Left renal pelvis (tissue), 4 donors: ENCODE data around the gene SBF1. TPM values are rescaled to one million over a fixed set of nuclear protein-coding genes. Genes with fewer than 3 reads are reported as not detected.
A peak's percentile ranks its signal among the peaks of the same experiment; 100 is the strongest.

ENCODE experiments used
- DNase-seq, 4 donors: peaks; one replicate each; pipeline ENCODE4 v3.0.0-alpha.2; 2013; ENCODE audit warnings: low read depth in 4 of 4, low spot score in 3 of 4
- polyA plus RNA-seq, 4 donors: library from polyadenylated mRNA; unstranded; fragments of 120-200 nt; gene quantifications; one replicate each; pipeline ENCODE4 v1.2.1, GENCODE V29; 2013; ENCODE audit not compliant: insufficient read length in 4 of 4

The SBF1 gene
- polyA plus RNA-seq, 4 donors, result 25.9 to 47.1 (median 34.9) TPM

GRCh38 chr22:50446708-50447575 is 27.9 kb downstream of the SBF1 start:
- no peak for DNase-seq

- no peak for DNase-seq
Measured at GRCh38 chr22:50445880-50446707, 28.7 kb downstream of the SBF1 start.

DNA sequence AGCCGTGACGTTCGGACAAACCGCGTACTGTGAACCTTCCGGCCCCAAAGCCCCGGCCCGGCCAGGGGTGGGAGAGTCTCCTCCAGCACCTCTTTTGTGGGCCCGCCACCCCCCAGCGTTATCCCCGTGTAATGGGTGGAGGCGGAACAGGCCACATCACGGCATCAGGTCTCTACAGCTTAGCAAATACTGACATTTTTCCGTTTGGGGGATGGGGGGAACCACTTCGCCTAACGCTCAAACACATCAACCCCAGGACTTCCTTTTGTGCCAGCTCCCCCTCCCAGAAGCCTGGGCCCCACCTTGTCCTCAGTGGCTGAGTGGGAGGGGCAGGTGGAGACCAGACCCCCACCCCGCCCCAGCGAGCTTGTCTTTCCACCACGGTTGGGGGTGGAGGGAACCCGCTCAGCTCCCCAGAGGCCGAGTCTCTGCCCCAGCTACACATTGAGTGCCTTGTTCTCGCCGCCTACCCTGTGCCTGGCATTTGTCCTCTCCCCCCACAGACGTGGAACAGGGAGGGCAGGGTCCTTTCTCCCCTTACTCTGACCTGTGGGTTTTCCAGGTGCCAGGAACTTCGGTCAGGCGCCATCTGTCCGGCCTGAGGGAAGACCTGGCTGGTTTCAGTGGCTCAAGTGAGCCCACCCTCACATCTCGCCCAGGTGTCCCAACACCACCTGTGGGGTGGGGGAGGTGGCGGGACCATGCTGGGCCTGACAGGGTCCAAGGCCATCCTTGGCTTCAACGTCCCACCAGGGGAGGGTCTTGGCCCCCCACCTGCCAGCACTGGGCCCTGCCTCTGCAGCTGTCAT is 29.6 kb downstream of the SBF1 start:
- no peak for DNase-seq

- DNase-seq, result peak in 1 of 4 donors; percentile 10
Measured at GRCh38 chr22:50444663-50445062, 30.2 kb downstream of the SBF1 start.

DNA sequence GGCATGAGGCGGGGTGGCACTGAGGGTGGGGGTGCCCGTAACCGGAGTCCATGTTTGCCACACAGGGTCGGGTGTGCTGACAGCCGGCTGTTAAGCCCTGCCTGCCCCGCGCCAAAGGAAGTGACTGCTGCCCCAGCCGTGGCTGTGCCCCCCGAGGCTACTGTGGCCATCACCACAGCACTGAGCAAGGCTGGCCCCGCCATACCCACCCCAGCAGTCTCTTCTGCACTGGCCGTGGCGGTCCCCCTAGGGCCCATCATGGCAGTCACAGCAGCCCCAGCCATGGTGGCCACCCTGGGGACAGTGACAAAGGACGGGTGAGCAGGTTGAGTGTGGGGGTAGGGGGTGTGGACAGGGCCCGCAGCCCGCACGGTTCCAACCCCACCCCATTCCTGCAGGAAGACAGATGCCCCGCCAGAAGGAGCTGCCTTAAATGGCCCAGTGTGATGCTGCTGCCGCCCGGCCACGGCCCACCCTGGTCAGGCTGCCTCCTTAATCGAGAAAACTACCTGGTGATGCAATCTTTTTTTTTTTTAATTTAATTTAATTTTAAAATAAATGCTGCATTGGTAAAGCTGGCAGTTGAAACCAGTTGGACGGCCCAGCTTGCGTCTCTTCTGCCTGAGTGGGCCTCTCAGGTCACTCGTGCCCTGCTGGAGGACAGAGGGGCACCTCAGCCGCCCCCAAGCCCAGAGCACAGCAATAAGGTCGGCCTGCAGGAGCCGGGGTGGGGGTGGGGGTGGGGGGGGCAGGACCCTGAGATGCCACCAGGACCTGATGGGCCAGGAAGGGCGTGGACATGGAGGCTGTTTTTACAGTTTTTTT is 30.8 kb downstream of the SBF1 start:
- DNase-seq, result no peak

DNA sequence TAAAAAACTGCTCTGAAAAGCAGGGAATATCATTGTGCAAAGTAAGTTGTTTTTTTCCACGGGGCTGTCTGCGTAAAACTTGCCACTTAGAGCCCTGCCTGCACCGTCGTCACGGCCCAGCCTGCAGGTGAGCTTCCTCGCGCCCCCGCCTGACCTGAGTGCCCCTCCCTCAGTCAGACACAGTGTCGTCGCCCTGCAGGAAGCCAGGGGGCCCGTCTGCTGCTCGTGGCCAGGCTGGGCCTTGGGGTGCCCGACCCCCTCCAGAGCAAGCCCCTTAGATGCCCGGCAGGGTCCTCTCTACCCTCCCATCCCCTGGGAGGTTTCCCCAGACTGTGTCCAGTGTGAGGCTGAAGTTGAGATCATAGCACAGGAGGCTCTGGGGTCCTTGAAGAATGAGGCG is 31.6 kb downstream of the SBF1 start:
- no peak for DNase-seq

DNA sequence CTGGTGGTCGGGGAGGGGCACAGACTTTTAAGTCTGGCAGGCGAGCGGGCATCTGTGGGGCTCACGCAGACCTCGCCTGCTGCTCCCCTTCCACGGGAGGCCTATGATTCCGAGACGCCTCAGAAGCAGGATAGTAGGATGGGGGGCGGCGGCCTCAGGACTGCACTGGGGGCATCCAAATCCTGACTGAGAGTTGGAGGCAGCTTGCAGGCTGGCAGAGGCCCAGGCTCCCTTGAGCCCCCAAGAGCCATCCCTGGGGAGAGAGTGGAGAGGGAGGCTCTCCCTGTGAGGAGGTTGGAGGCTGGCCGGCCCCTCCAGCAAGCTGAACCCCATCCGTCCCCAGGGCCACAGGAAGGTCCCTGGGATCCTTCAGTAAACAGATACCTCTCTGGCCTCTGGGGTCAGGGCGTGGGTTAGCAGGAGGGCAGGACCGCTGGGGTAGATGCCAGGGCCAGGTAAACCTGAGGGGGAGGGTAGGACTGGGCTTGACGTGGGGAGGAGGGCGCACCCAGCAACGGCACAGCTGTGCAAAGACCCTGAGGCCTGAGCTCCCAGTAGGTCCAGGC is 33.3 kb downstream of the SBF1 start:
- no peak for DNase-seq

DNA sequence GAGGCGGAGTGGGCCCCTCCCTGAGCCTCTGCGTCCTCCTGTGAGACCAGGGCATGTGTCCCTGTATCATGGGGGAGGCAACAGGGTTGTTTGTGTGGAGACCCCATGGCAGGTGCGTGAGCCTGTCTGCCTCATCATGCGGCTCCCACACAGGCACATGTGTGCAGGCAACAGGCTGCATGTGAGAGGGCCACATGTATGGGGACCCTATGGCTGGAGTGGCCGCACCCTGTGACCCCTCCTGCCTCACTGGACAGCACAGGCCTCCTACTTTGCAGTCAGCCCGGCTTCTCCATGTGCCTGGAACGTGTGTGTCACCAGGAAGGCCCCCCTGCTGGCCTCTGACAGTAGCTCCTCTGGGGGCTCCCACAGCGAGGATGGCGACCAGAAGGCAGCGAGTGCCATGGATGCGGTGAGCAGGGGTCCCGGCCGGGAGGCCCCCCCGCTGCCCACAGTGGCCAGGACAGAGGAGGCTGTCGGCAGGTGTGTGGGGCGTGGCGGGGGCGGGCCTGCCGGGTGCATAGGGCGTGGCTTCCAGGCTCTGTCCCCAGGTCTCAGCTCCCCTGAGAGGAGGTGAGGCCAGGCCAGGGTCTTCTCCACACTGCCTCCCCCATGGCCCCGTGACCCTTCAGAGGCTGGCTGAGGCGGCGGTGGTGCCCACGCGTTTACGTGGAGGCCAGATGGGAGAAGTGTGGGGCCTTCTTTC is 34.1 kb downstream of the SBF1 start:
- DNase-seq, result no peak

DNA sequence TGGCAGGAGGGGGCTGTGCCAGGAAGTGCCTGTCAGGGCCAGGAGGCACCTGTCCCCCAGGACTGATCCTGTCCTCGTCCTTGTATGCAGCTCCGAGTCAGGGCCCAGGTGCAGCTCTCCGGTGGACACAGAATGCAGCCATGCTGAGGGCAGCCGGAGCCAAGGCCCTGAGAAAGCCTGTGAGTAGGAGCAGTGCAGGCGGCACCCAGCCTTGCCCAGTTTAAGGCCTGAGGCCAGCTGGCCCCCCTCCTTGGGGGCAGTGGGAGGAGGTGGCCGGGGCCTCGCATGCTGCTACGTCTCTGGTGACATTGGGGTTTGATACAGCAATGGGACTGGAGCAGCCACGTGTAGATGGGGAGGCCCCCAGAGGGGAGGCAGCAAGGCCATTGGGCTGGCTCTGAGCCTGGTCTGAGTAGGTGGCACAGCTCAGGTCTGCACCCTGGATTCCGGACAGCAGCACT is 34.9 kb downstream of the SBF1 start:
- DNase-seq, result no peak

DNA sequence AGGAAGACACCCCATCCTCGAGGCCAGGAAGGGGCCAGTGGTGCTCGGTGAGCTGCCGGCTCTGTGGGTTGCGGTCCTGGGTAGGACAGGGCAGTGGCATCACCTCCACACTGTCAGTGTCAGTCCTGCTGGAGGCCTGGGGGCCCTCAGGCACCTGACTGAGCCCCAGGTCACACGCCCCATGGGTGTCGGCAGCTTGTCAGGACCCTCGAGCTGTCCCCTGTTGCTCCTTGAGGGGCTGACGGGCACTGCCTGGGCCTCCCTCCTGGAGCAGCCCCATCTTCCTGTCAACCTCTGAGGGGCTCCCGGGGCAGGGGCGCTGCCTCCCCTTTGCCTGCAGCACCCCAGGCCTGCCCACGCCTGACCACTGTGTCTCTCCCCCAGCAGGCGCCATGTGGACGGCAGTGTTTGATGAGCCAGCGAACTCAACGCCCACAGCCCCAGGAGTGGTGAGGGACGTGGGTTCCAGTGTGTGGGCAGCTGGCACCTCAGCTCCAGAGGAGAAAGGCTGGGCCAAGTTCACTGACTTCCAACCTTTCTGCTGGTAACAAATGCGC is 35.4 kb downstream of the SBF1 start:
- DNase-seq, result no peak

GRCh38 chr22:50438305-50439275 is 36.2 kb downstream of the SBF1 start:
- DNase-seq, result no peak

- DNase-seq, result no peak
Measured at GRCh38 chr22:50437511-50438304, 37.1 kb downstream of the SBF1 start.

DNA sequence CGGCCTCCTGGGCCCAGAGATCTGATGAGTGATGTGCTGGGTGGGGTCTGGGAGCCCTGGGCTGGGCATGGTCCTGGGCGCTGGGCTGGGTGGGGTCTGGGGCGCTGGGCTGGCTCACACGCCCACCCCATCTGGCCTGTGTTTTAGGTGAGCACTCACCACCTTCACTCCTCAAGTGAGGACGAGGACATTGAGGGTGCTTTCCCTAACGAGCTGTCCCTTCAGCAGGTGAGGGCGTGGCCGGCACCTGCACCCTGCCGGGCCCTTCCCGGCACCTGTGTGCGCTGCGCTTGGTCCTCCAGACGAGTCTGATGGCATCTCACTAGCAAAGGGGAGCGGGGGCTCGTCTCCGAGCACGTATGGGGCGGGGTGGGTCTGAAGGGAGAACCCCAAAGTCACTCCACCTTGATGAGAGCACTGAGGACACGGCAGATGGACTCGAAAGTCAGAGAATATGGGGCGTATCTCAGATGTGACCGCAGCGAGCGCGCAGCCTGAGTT is 37.9 kb downstream of the SBF1 start:
- no peak for DNase-seq

DNA sequence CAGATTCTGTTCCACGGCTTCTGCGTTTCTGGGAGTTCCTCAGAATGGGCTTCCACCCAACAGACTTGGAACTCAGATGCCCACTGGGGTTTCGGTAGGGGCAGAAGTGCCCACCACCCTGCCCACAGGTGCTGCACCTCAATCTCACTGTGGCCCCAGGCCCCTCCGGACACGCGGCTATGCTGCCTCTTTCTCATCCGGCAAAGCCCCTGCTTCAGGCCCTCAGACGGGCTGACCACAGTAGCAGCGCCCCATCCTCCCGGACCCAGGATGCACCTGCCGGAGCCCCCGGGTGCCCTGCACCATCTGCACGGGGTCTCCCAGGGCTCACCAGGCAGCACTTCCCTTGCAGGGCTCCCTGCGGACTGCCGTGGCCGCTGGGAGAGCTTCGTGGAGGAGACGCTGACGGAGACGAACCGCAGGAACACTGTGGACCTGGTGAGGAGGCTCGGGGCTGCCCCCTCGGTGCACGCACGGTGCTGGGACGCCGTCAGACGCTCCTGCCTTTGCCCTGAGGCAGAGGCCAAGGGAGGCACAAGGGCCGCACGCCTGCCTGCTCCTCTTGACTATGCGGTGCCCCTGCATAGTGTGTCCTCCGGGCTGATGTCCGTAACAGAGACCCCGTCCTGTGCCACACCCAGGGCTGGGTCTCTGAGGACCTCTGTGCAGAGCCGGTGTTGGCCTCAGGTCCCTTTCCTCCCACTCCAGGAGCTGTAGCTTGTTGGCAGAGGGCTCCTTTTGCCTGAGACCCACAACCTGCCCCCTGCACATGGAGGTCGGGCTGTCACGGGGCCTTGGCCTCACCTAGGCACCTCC is 38.6 kb downstream of the SBF1 start:
- DNase-seq, result no peak

DNA sequence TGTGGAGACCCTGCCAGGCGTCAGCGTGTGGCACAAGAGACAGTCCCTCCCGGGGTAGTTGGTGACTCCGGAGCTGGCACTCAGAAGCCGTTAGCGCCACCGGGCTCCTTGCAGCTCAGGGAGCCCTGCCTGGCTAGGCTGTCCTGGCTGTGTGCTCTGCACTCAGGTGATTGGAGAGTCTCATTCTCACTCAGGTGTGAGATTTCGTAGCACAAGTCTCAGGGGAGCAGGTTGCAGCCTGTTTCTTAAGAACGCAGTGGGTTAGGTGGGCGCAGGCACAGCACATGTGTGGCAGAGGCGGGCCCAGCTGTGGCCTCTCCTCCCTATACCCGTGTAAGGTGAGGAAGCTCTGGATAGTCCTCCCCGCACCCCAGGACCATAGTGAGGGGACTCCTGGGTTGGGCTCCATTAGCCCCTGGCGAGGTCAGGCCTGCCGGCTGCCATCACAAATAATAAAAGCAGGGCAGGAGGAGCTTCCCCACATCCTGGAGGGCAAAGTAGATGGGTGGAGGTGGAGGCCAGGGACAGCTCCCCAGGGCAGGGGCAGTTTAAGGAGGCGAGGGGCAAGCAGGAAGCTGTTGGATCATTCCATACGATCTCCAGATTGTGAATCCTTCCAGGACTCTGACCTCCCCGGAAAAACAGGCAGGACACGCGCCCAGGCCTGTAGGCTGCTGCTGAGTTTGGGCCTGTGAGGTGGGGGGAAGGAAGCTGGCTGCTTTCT is 39.4 kb downstream of the SBF1 start:
- no peak for DNase-seq
